Testis (tissue), 2 donors: ENCODE data around the gene NUP93.

Experiments
- POLR2A ChIP-seq: fragments of 450-650 bp; IDR thresholded peaks from one replicate; pipeline ENCODE4 v1.6.1; 2017; ENCODE audit warnings: antibody characterized with exemption, mild to moderate bottlenecking, moderate library complexity
- TF ChIP-seq, protein P1 (sequence below), 3 experiments: fragments of 450-650 bp in 2 of 3; fragments of 200-600 bp in 1 of 3; sonication (generic) in 1 of 3; IDR thresholded peaks; one replicate each; pipeline ENCODE4 v1.5.1; 2016 to 2019; ENCODE audit warnings: antibody characterized with exemption in 3 of 3, mild to moderate bottlenecking in 2 of 3, moderate library complexity in 1 of 3

DNA sequence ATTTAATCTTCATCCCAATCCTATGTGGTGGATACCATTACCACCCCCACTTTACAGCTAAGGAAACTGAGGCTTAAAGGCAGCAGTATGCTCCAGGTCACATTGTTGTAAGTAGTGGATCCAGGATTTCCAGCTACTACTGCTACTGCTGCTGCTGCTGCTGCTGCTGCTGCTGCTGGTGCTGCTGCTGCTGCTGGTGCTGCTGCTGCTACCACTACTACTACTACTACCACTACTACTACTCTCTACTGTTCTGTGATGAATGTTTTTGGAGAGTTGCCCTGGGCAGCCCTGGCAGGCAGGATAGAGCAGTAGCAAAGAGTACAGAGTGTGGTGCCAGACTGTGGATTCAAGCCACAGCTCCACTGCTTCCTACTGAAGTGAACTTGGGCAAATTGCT is 85.8 kb downstream of the NUP93 start:
- TF ChIP-seq, protein P1, sequence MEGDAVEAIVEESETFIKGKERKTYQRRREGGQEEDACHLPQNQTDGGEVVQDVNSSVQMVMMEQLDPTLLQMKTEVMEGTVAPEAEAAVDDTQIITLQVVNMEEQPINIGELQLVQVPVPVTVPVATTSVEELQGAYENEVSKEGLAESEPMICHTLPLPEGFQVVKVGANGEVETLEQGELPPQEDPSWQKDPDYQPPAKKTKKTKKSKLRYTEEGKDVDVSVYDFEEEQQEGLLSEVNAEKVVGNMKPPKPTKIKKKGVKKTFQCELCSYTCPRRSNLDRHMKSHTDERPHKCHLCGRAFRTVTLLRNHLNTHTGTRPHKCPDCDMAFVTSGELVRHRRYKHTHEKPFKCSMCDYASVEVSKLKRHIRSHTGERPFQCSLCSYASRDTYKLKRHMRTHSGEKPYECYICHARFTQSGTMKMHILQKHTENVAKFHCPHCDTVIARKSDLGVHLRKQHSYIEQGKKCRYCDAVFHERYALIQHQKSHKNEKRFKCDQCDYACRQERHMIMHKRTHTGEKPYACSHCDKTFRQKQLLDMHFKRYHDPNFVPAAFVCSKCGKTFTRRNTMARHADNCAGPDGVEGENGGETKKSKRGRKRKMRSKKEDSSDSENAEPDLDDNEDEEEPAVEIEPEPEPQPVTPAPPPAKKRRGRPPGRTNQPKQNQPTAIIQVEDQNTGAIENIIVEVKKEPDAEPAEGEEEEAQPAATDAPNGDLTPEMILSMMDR (IDR thresholded peaks at IDR 0.05): no peak
- no peak for TF ChIP-seq POLR2A
